Mesendoderm (in vitro differentiated cells): ENCODE results near the gene IFNGR1.

Experiments used
- DNase-seq: peaks from one replicate; pipeline ENCODE4 v3.0.0; 2013
- H2AK5ac ChIP-seq: 2 replicates; pipeline ENCODE4 v1.6.1; 2013; ENCODE audit warnings: low read length, inconsistent platforms
- H2BK120ac ChIP-seq: 2 replicates; pipeline ENCODE4 v1.6.1; 2013; ENCODE audit warnings: low read depth, mild to moderate bottlenecking, low read length, moderate library complexity, mixed read lengths
- H2BK15ac ChIP-seq: replicated peaks from 2 replicates; pipeline ENCODE4 v1.6.1; 2013; ENCODE audit warnings: low read depth, mild to moderate bottlenecking, moderate library complexity
- H2BK5ac ChIP-seq: 2 replicates; pipeline ENCODE4 v1.6.1; 2013; ENCODE audit warnings: low read length, inconsistent platforms
- H3K18ac ChIP-seq: 2 replicates; pipeline ENCODE4 v1.6.1; 2013; ENCODE audit warnings: mild to moderate bottlenecking, low read length, mixed read lengths
- H3K23ac ChIP-seq: one replicate; pipeline ENCODE4 v1.6.1; 2013; ENCODE audit warnings: low read length
- H3K27ac ChIP-seq: 2 replicates; pipeline ENCODE4 v1.5.1; 2013; ENCODE audit warnings: low read depth, mild to moderate bottlenecking, inconsistent platforms, low read length, moderate library complexity
- H3K27me3 ChIP-seq: 2 replicates; pipeline ENCODE4 v1.6.1; 2013; ENCODE audit warnings: low read length, control low read depth, mild to moderate bottlenecking, inconsistent platforms; ENCODE audit not compliant: insufficient read depth, poor library complexity
- H3K36me3 ChIP-seq: 2 replicates; pipeline ENCODE4 v1.6.1; 2013; ENCODE audit warnings: low read length, inconsistent platforms; ENCODE audit not compliant: control insufficient read depth, insufficient read depth
- H3K4ac ChIP-seq: one replicate; pipeline ENCODE4 v1.6.1; 2013; ENCODE audit warnings: low read depth, mild to moderate bottlenecking, low read length, moderate library complexity
- H3K4me1 ChIP-seq: 2 replicates; pipeline ENCODE4 v1.6.1; 2013; ENCODE audit warnings: low read depth, low read length, inconsistent platforms; ENCODE audit not compliant: control insufficient read depth
- H3K4me2 ChIP-seq: 2 replicates; pipeline ENCODE4 v1.6.1; 2013; ENCODE audit warnings: low read length
- H3K4me3 ChIP-seq: 2 replicates; pipeline ENCODE4 v1.5.1; 2013; ENCODE audit warnings: mild to moderate bottlenecking, low read length
- H3K56ac ChIP-seq: one replicate; pipeline ENCODE4 v1.6.1; 2013; ENCODE audit warnings: low read length
- H3K79me1 ChIP-seq: 2 replicates; pipeline ENCODE4 v1.6.1; 2013; ENCODE audit warnings: low read length, inconsistent platforms
- H3K79me2 ChIP-seq: 2 replicates; pipeline ENCODE4 v1.6.1; 2013; ENCODE audit warnings: mild to moderate bottlenecking, low read length; ENCODE audit not compliant: control insufficient read depth, insufficient read depth
- H3K9ac ChIP-seq: 2 replicates; pipeline ENCODE4 v1.6.1; 2013; ENCODE audit warnings: low read length, inconsistent platforms
- H4K5ac ChIP-seq: one replicate; pipeline ENCODE4 v1.6.1; 2013; ENCODE audit warnings: low read length
- H4K8ac ChIP-seq: one replicate; pipeline ENCODE4 v1.6.1; 2013; ENCODE audit warnings: low read depth, mild to moderate bottlenecking, control low read depth, low read length, moderate library complexity
- WGBS: extraction: QIAGEN DNeasy Blood & Tissue Kit; methylation state at CpG from one replicate; pipeline ENCODE4 v1.1.7; 2013; ENCODE audit warnings: low lambda C conversion rate, missing lambda C conversion rate; ENCODE audit not compliant: insufficient coverage; ENCODE audit errors: extremely low coverage; 5-methylcytosine and 5-hydroxymethylcytosine counted together

The IFNGR1 gene

GRCh38 chr6:137172734-137173431 lies 46.3 kb downstream of the IFNGR1 start:
- Histone ChIP-seq H3K36me3 (no peaks in the 10 kb centered on the region), H3K27ac (no peak overlapping the region), H3K79me2 (no peaks in the 10 kb centered on the region), H4K5ac (no peak overlapping the region), H3K18ac (no peak overlapping the region), H2BK15ac (no peak overlapping the region), H3K4ac (no peak overlapping the region), H3K56ac (no peak overlapping the region), H3K4me3 (no peak overlapping the region), H3K4me2 (no peak overlapping the region), H3K27me3 (no peaks in the 10 kb centered on the region), H4K8ac (no peak overlapping the region), H2BK120ac (no peak overlapping the region), H3K9ac (no peak overlapping the region), H3K23ac (no peak overlapping the region), H3K4me1 (no peaks in the 10 kb centered on the region), H3K79me1 (no peaks in the 10 kb centered on the region), H2BK5ac (no peak overlapping the region), H2AK5ac (no peak overlapping the region)
- no CpG with 5 or more reads among the region's 11 CpGs for WGBS
- no peak for DNase-seq

GRCh38 chr6:137171824-137172733 lies 47.1 kb downstream of the IFNGR1 start:
- no peak overlapping the region for H3K27ac ChIP-seq
- WGBS, result 100% methylated on average over 2 of the region's 13 CpGs

GRCh38 chr6:137171053-137171374 lies 48.2 kb downstream of the IFNGR1 start:
- Histone ChIP-seq H4K8ac (no peak overlapping the region), H2BK120ac (no peak overlapping the region), H2BK15ac (no peak overlapping the region), H3K79me1 (no peaks in the 10 kb centered on the region), H3K56ac (no peak overlapping the region), H3K79me2 (no peaks in the 10 kb centered on the region), H4K5ac (no peak overlapping the region), H3K27me3 (no peaks in the 10 kb centered on the region), H3K4ac (no peak overlapping the region), H3K27ac (no peak overlapping the region), H2BK5ac (no peak overlapping the region), H3K4me3 (no peak overlapping the region), H3K4me1 (no peaks in the 10 kb centered on the region), H2AK5ac (no peak overlapping the region), H3K36me3 (no peaks in the 10 kb centered on the region), H3K4me2 (no peak overlapping the region), H3K23ac (no peak overlapping the region), H3K9ac (no peak overlapping the region), H3K18ac (no peak overlapping the region)
- no peak for DNase-seq
- no CpG with 5 or more reads among the region's 1 CpG for WGBS

More at GRCh38 chr6:137171824-137172733, 47.1 kb downstream of the IFNGR1 start:
- Histone ChIP-seq H3K36me3 (no peaks in the 10 kb centered on the region), H4K8ac (no peak overlapping the region), H3K18ac (no peak overlapping the region), H3K79me1 (no peaks in the 10 kb centered on the region), H3K27me3 (no peaks in the 10 kb centered on the region), H3K9ac (no peak overlapping the region), H2BK15ac (no peak overlapping the region), H2AK5ac (no peak overlapping the region), H2BK5ac (no peak overlapping the region), H3K4ac (no peak overlapping the region), H3K4me3 (no peak overlapping the region), H4K5ac (no peak overlapping the region), H2BK120ac (no peak overlapping the region), H3K4me1 (no peaks in the 10 kb centered on the region), H3K4me2 (no peak overlapping the region), H3K79me2 (no peaks in the 10 kb centered on the region), H3K23ac (no peak overlapping the region), H3K56ac (no peak overlapping the region)
- no peak for DNase-seq

GRCh38 chr6:137170266-137171052 lies 48.7 kb downstream of the IFNGR1 start:
- Histone ChIP-seq H2BK5ac (no peak overlapping the region), H3K4me1 (no peaks in the 10 kb centered on the region), H2AK5ac (no peak overlapping the region), H3K9ac (no peak overlapping the region), H3K79me2 (no peaks in the 10 kb centered on the region), H4K5ac (no peak overlapping the region), H3K79me1 (no peaks in the 10 kb centered on the region), H2BK120ac (no peak overlapping the region), H3K23ac (no peak overlapping the region), H3K56ac (no peak overlapping the region), H2BK15ac (no peak overlapping the region), H3K18ac (no peak overlapping the region), H4K8ac (no peak overlapping the region), H3K36me3 (no peaks in the 10 kb centered on the region), H3K4me3 (no peak overlapping the region), H3K27me3 (no peaks in the 10 kb centered on the region), H3K4ac (no peak overlapping the region), H3K27ac (no peak overlapping the region), H3K4me2 (no peak overlapping the region)
- no CpG with 5 or more reads among the region's 13 CpGs for WGBS
- no peak for DNase-seq

- Histone ChIP-seq H2BK5ac (no peak overlapping the region), H3K27me3 (no peaks in the 10 kb centered on the region), H3K56ac (no peak overlapping the region), H4K8ac (no peak overlapping the region), H2BK15ac (no peak overlapping the region), H3K27ac (no peak overlapping the region), H3K23ac (no peak overlapping the region), H3K18ac (no peak overlapping the region), H3K4ac (no peak overlapping the region), H3K4me2 (no peak overlapping the region), H2AK5ac (no peak overlapping the region), H4K5ac (no peak overlapping the region), H3K4me1 (no peaks in the 10 kb centered on the region), H3K79me1 (no peaks in the 10 kb centered on the region), H2BK120ac (no peak overlapping the region), H3K9ac (no peak overlapping the region), H3K79me2 (no peaks in the 10 kb centered on the region), H3K4me3 (no peak overlapping the region), H3K36me3 (no peaks in the 10 kb centered on the region)
- no peak for DNase-seq
- no CpG with 5 or more reads among the region's 4 CpGs for WGBS
Measured at GRCh38 chr6:137167702-137168377, 51.3 kb downstream of the IFNGR1 start.
